Sigmoid colon (tissue), 7 donors: Measurements from ENCODE around the gene TLE2. TPM values are rescaled to one million over a fixed set of nuclear protein-coding genes. Genes with fewer than 3 reads are reported as not detected.

Experiments used
- DNase-seq: peaks from one replicate; pipeline ENCODE4 v3.0.0-alpha.2; 2019
- H3K27ac ChIP-seq, 4 donors: fragments of 200-600 bp; sonication (generic); one replicate each; pipeline ENCODE4 v1.5.1; 2016 to 2019; ENCODE audit warnings: mild to moderate bottlenecking in 1 of 4
- H3K27me3 ChIP-seq, 3 donors: fragments of 200-600 bp; sonication (generic); one replicate each; pipeline ENCODE4 v1.5.1; 2019; ENCODE audit warnings: mild to moderate bottlenecking in 1 of 3
- H3K36me3 ChIP-seq, 4 donors: fragments of 200-600 bp; sonication (generic); one replicate each; pipeline ENCODE4 v1.5.1; 2016 to 2019
- H3K4me1 ChIP-seq, 4 donors: fragments of 200-600 bp; sonication (generic); one replicate each; pipeline ENCODE4 v1.5.1; 2017 to 2019
- H3K4me3 ChIP-seq, 4 donors: fragments of 200-600 bp; sonication (generic); one replicate each; pipeline ENCODE4 v1.5.1; 2017 to 2019; ENCODE audit warnings: mild to moderate bottlenecking in 2 of 4, moderate library complexity in 1 of 4
- H3K9me3 ChIP-seq, 4 donors: fragments of 200-600 bp in 3 of 4; sonication (generic) in 3 of 4; one replicate each; pipeline versions ENCODE4 v1.5.1 to v1.6.1; 2013 to 2019
- CTCF ChIP-seq, 4 experiments: fragments of 450-650 bp in 3 of 4; fragments of 200-600 bp in 1 of 4; IDR thresholded peaks; one replicate each; pipeline ENCODE4 v1.5.1; 2016 to 2019; ENCODE audit warnings: antibody characterized with exemption in 4 of 4, mild to moderate bottlenecking in 3 of 4, moderate library complexity in 2 of 4
- EP300 ChIP-seq, 4 donors: sonication (generic); formaldehyde crosslinking; IDR thresholded peaks; one replicate each; pipeline ENCODE4 v1.6.1; 2017; ENCODE audit warnings: antibody characterized with exemption in 4 of 4
- POLR2A ChIP-seq, 2 donors: fragments of 450-650 bp; IDR thresholded peaks; one replicate each; pipeline ENCODE4 v1.6.1; 2016; ENCODE audit warnings: antibody characterized with exemption in 2 of 2, mild to moderate bottlenecking in 2 of 2, moderate library complexity in 2 of 2
- POLR2AphosphoS5 ChIP-seq, 4 donors: sonication (generic); formaldehyde crosslinking; IDR thresholded peaks; one replicate each; pipeline ENCODE4 v1.6.1; 2017; ENCODE audit warnings: antibody characterized with exemption in 4 of 4
- WGBS, 2 donors: extraction: QIAGEN DNeasy Blood & Tissue Kit; methylation state at CpG; one replicate each; pipeline ENCODE4 v1.1.7; 2013; 5-methylcytosine and 5-hydroxymethylcytosine counted together
- intact Hi-C: fragments of 100-400 bp; cut with DNase I; formaldehyde crosslinking; loops from one replicate; pipeline ENCODE4 v1.15.1; 2023
- polyA plus RNA-seq, 3 donors: library from polyadenylated mRNA; stranded (reverse); fragments of 200-250 nt; gene quantifications; one replicate each; pipeline ENCODE4 v1.2.3, GENCODE V29; 2013
- total RNA-seq, 4 donors: library from RNA; depleted of rRNA; stranded (reverse); fragments of >200 nt; gene quantifications; one replicate each; pipeline ENCODE4 v1.1.0, GENCODE V29; 2016
- donor health status: healthy with polysubstance abuse.
- donor health status: Bipolar disorder and iron deficiency.
- donor health status: healthy.

TLE2 gene
- total and polyA plus RNA-seq, 7 donors, result 10.9 to 66.5 (median 27.8) TPM

- peaks cover 0 to 18% (median 16%) of the 10 kb centered on the region in 4 donors for H3K4me1 ChIP-seq
- TF ChIP-seq CTCF (IDR thresholded peaks at IDR 0.05) (no peak), EP300 (IDR thresholded peaks at IDR 0.05) (no peak), POLR2AphosphoS5 (IDR thresholded peaks at IDR 0.05) (no peak), POLR2A (IDR thresholded peaks at IDR 0.05) (no peak)
- H3K27ac ChIP-seq, result no peak overlapping the region
- intact Hi-C loops, result no loop called here
- WGBS, 2 donors, result 14 to 65% methylated on average over 9 of the region's 9 CpGs
- no peaks in the 10 kb centered on the region for H3K9me3 ChIP-seq
- no peaks in the 10 kb centered on the region for H3K27me3 ChIP-seq
- peaks cover 0 to 3% (median 0%) of the 10 kb centered on the region in 4 donors for H3K36me3 ChIP-seq
- H3K4me3 ChIP-seq, result no peak overlapping the region
- no peak for DNase-seq
Measured at GRCh38 chr19:3025549-3025886, 3.6 kb downstream of the TLE2 start.

GRCh38 chr19:3024870-3025548 lies 4.1 kb downstream of the TLE2 start:
- DNase-seq, result no peak
- Histone ChIP-seq H3K27me3 (no peaks in the 10 kb centered on the region), H3K4me3 (no peak overlapping the region), H3K36me3 (peaks cover 0 to 7% (median 0%) of the 10 kb centered on the region in 4 donors), H3K27ac (no peak overlapping the region), H3K4me1 (peaks cover 0 to 18% (median 16%) of the 10 kb centered on the region in 4 donors), H3K9me3 (no peaks in the 10 kb centered on the region)
- intact Hi-C loops, result no loop called here
- no peak for TF ChIP-seq CTCF (IDR thresholded peaks at IDR 0.05)
- TF ChIP-seq POLR2A (IDR thresholded peaks at IDR 0.05), result no peak
- no peak for TF ChIP-seq POLR2AphosphoS5 (IDR thresholded peaks at IDR 0.05)
- no peak for TF ChIP-seq EP300 (IDR thresholded peaks at IDR 0.05)
- WGBS, 2 donors, result 9 to 38% methylated on average over 30 of the region's 30 CpGs

GRCh38 chr19:3024509-3024869 lies 4.6 kb downstream of the TLE2 start:
- intact Hi-C loops, result no loop called here
- DNase-seq, result no peak
- WGBS, 2 donors, result 23 to 39% methylated on average over 5 of the region's 5 CpGs
- Histone ChIP-seq H3K27ac (no peak overlapping the region), H3K36me3 (peaks cover 0 to 11% (median 0%) of the 10 kb centered on the region in 4 donors), H3K4me3 (no peak overlapping the region), H3K4me1 (peaks cover 0 to 13% (median 12%) of the 10 kb centered on the region in 4 donors), H3K9me3 (no peaks in the 10 kb centered on the region), H3K27me3 (no peaks in the 10 kb centered on the region)
- no peak for TF ChIP-seq POLR2AphosphoS5 (IDR thresholded peaks at IDR 0.05)
- TF ChIP-seq POLR2A (IDR thresholded peaks at IDR 0.05), result no peak

GRCh38 chr19:3020321-3020960 lies 8.6 kb downstream of the TLE2 start:
- H3K27ac ChIP-seq, result no peak overlapping the region

More at GRCh38 chr19:3020321-3020960, 8.6 kb downstream of the TLE2 start:
- Histone ChIP-seq H3K27me3 (no peaks in the 10 kb centered on the region), H3K4me1 (no peaks in the 10 kb centered on the region), H3K36me3 (peaks cover 0 to 18% (median 1%) of the 10 kb centered on the region in 4 donors), H3K9me3 (no peaks in the 10 kb centered on the region), H3K4me3 (no peak overlapping the region)
- no peak for DNase-seq
- 85 to 86% methylated on average over 18 of the region's 18 CpGs for WGBS, 2 donors
- TF ChIP-seq POLR2AphosphoS5 (IDR thresholded peaks at IDR 0.05) (no peak), EP300 (IDR thresholded peaks at IDR 0.05) (no peak), CTCF (IDR thresholded peaks at IDR 0.05) (no peak), POLR2A (IDR thresholded peaks at IDR 0.05) (no peak)
- intact Hi-C loops, result no loop called here
